ENCODE measurements around the gene APH1A.
"Not testable (repeated sequence)": the region's sequence is repeated elsewhere in the genome, so short reads cannot be mapped to it uniquely, and the experiment has no call there.

Gene APH1A

GRCh38 chr1:150267896-150268295 is 920 bp downstream of the APH1A start:
- no peak for DNase-seq

GRCh38 chr1:150263549-150263948 is 5.3 kb downstream of the APH1A start:
- DNase-seq, result no peak

GRCh38 chr1:150262388-150263320 is 6.2 kb downstream of the APH1A start:
- DNase-seq, result no peak

GRCh38 chr1:150261367-150261766 is 7.4 kb downstream of the APH1A start:
- DNase-seq, result no peak

GRCh38 chr1:150259758-150260669 is 8.8 kb downstream of the APH1A start:
- DNase-seq, result no peak

- no peak for DNase-seq
Observed at GRCh38 chr1:150259217-150259616, 9.6 kb downstream of the APH1A start.

- no peak for DNase-seq
Observed at GRCh38 chr1:150257624-150258585, 10.9 kb downstream of the APH1A start, which contains the start of gene CA14. CA14 (plus strand) TSS chr1:150257774; CDS start chr1:150258129, 355 bp downstream.

- DNase-seq, result no peak
Observed at GRCh38 chr1:150256554-150257341, 12.1 kb downstream of the APH1A start.

GRCh38 chr1:150256198-150256553 is 12.6 kb downstream of the APH1A start:
- DNase-seq, result no peak

- no peak for DNase-seq
Observed at GRCh38 chr1:150249936-150250335, 18.9 kb downstream of the APH1A start.

- DNase-seq, result no peak
Observed at GRCh38 chr1:150243003-150243402, 25.8 kb downstream of the APH1A start.

GRCh38 chr1:150237746-150238145 is 31.1 kb downstream of the APH1A start:
- DNase-seq, result no peak

- not testable (repeated sequence) for DNase-seq
Observed at GRCh38 chr1:150237176-150237575, 31.6 kb downstream of the APH1A start.

- no peak for DNase-seq
Observed at GRCh38 chr1:150236614-150237100, 32.2 kb downstream of the APH1A start.

GRCh38 chr1:150235852-150236613 is 32.8 kb downstream of the APH1A start, which contains the start of gene ANP32E:
ANP32E (minus strand) TSS chr1:150236112; CDS start chr1:150235786, 326 bp downstream.
- DNase-seq, result peak; percentile 98

- DNase-seq, result peak; percentile 36
Observed at GRCh38 chr1:150235294-150235851, 33.4 kb downstream of the APH1A start.

GRCh38 chr1:150234566-150235293 is 34.1 kb downstream of the APH1A start:
- peak; percentile 94 for DNase-seq

- DNase-seq, result no peak
Observed at GRCh38 chr1:150234309-150234565, 34.6 kb downstream of the APH1A start.
